Uterus (tissue), 4 donors: Measurements from ENCODE around the gene URM1. TPM values are rescaled to one million over a fixed set of nuclear protein-coding genes. Genes with fewer than 3 reads are reported as not detected.

ENCODE experiments used
- DNase-seq, 2 donors: peaks; one replicate each; pipeline ENCODE4 v3.0.0-alpha.2; 2019 to 2020
- H3K27ac ChIP-seq, 2 donors: fragments of 200-600 bp; sonication (generic); 1 replicate in 1 of 2; 2 replicates in 1 of 2; pipeline ENCODE4 v1.5.1; 2016 to 2018
- H3K27me3 ChIP-seq, 2 donors: fragments of 200-600 bp; sonication (generic); one replicate each; pipeline ENCODE4 v1.5.1; 2018 to 2019; ENCODE audit warnings: control low read depth in 1 of 2
- H3K36me3 ChIP-seq, 2 donors: fragments of 200-600 bp; sonication (generic); one replicate each; pipeline ENCODE4 v1.5.1; 2019; ENCODE audit warnings: control low read depth in 1 of 2
- H3K4me1 ChIP-seq, 2 donors: fragments of 200-600 bp; sonication (generic); one replicate each; pipeline ENCODE4 v1.5.1; 2018 to 2019; ENCODE audit warnings: control low read depth in 1 of 2
- H3K4me3 ChIP-seq, 2 donors: fragments of 200-600 bp; sonication (generic); 1 replicate in 1 of 2; 2 replicates in 1 of 2; pipeline ENCODE4 v1.5.1; 2018 to 2019; ENCODE audit warnings: mild to moderate bottlenecking in 1 of 2
- H3K9me3 ChIP-seq, 2 donors: fragments of 200-600 bp; sonication (generic); one replicate each; pipeline ENCODE4 v1.5.1; 2019; ENCODE audit warnings: control low read depth in 1 of 2
- CTCF ChIP-seq, 4 experiments: fragments of 200-600 bp in 2 of 4; fragments of 450-650 bp in 2 of 4; sonication (generic) in 2 of 4; IDR thresholded peaks; one replicate each; pipeline ENCODE4 v1.5.1; 2016 to 2019; ENCODE audit warnings: antibody characterized with exemption in 4 of 4, mild to moderate bottlenecking in 2 of 4, moderate library complexity in 1 of 4
- POLR2A ChIP-seq, 2 donors: fragments of 450-650 bp; IDR thresholded peaks; one replicate each; pipeline ENCODE4 v1.6.1; 2016; ENCODE audit warnings: antibody characterized with exemption in 2 of 2, mild to moderate bottlenecking in 1 of 2, moderate library complexity in 1 of 2
- intact Hi-C: fragments of 100-400 bp; cut with DNase I; formaldehyde crosslinking; loops from one replicate; pipeline ENCODE4 v1.15.1; 2023; ENCODE audit warnings: low total_unique reads
- total RNA-seq, 4 donors: library from RNA; depleted of rRNA in 3 of 4; stranded (reverse); fragments of >200 nt in 3 of 4; gene quantifications; one replicate each; pipeline versions ENCODE4 v1.1.0 to v1.2.4, GENCODE V29; 2014 to 2023
- donor health status: DM: yes; HTN: yes; CAD: no.

URM1 gene
- total RNA-seq, 4 donors from 2014 or later = 6.7 to 32.0 (median 22.4) TPM

DNA sequence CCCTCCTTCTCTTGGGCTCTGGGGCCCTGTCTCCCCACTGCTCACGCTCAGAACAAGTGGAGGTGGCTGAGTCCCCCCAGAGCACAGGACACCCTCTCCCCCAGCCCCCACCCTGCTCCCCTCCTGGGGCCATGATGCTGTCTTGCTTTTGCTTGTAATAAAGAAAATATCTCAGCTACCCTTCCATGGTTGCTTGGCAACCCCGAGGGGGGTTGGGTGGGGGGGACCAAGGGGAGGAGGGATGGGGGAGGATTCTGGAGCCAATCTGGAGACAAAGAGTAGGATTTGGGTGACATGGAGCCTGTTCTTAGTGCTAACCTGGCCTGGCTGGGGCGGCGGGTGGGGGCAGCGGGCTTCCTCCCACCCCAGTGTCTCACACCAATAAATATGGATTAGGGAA lies 33.4 kb downstream of the URM1 start:
- H3K36me3 ChIP-seq = no peaks in the 10 kb centered on the region
- H3K27me3 ChIP-seq = no peaks in the 10 kb centered on the region
- no peak for TF ChIP-seq POLR2A (IDR thresholded peaks at IDR 0.05)
- intact Hi-C loops = no loop called here
- H3K27ac ChIP-seq = no peak overlapping the region
- no peaks in the 10 kb centered on the region for H3K9me3 ChIP-seq
- H3K4me1 ChIP-seq = no peaks in the 10 kb centered on the region
- no peak for DNase-seq
- H3K4me3 ChIP-seq = no peak overlapping the region

- TF ChIP-seq POLR2A (IDR thresholded peaks at IDR 0.05) (no peak), CTCF (IDR thresholded peaks at IDR 0.05) (no peak)
- intact Hi-C loops = no loop called here
- Histone ChIP-seq H3K4me1 (no peaks in the 10 kb centered on the region), H3K27ac (no peak overlapping the region), H3K4me3 (no peak overlapping the region), H3K9me3 (no peaks in the 10 kb centered on the region), H3K27me3 (no peaks in the 10 kb centered on the region), H3K36me3 (no peaks in the 10 kb centered on the region)
- DNase-seq = no peak
Observed at GRCh38 chr9:128405077-128405779, 34.1 kb downstream of the URM1 start.

DNA sequence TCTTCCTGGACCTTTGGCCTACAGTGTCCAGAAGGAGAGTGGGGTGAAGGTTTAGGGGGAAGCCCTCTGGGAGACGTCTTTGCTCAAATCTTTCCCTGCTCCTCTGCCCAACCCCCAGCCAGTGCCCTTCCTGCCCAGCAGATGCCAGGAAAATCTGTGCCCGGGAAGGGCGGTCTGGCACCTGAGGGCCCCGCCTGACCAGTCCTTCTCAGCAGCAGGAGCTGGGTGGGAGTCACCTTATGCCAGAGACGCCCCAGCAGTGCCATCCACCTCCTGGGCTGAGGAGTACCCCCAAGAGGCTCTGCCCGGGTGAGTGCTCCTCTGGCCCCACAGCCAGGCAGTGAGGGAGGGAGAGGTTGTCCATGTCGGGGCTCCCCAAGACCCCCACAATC lies 34.6 kb downstream of the URM1 start:
- Histone ChIP-seq H3K9me3 (no peaks in the 10 kb centered on the region), H3K4me3 (no peak overlapping the region), H3K4me1 (no peaks in the 10 kb centered on the region), H3K27me3 (no peaks in the 10 kb centered on the region), H3K27ac (no peak overlapping the region), H3K36me3 (no peaks in the 10 kb centered on the region)
- no peak for DNase-seq
- TF ChIP-seq POLR2A (IDR thresholded peaks at IDR 0.05) = no peak
- no peak for TF ChIP-seq CTCF (IDR thresholded peaks at IDR 0.05)
- intact Hi-C loops = no loop called here

DNA sequence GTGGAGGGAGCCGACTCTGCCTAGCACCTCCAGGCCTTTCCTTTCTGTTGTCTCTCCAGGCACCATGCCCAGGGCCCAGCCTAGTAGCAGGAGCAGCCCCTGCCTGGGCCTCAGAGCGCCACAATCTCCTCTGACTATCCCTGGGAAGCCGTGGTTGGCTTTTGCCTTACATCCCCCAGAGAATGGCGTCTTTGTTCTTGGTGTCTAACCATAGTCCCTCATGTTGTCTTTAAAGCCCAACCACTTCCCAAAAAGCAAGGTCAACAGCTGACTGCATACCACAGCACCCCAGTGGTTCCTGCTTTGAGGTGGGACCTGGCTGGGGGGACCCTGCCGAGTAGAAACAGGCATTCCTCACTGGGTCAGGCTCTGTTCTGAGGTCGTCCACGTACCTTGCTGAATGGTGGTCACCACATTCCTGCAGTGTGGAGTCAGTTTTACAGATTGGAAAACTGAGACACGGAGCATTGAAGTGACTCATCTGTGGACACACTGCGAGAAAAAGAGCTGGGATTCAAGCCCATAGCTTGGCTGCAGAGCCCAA lies 35.7 kb downstream of the URM1 start:
- intact Hi-C loops = no loop called here
- H3K4me3 ChIP-seq = no peak overlapping the region
- no peaks in the 10 kb centered on the region for H3K9me3 ChIP-seq
- H3K36me3 ChIP-seq = no peaks in the 10 kb centered on the region
- H3K4me1 ChIP-seq = no peaks in the 10 kb centered on the region
- no peak overlapping the region for H3K27ac ChIP-seq
- H3K27me3 ChIP-seq = no peaks in the 10 kb centered on the region
- no peak for DNase-seq
- no peak for TF ChIP-seq CTCF (IDR thresholded peaks at IDR 0.05)
- no peak for TF ChIP-seq POLR2A (IDR thresholded peaks at IDR 0.05)

- Histone ChIP-seq H3K9me3 (no peaks in the 10 kb centered on the region), H3K27ac (no peak overlapping the region), H3K4me1 (no peaks in the 10 kb centered on the region), H3K4me3 (no peak overlapping the region), H3K27me3 (peaks cover 0 to 5% of the 10 kb centered on the region in 2 donors), H3K36me3 (no peaks in the 10 kb centered on the region)
- DNase-seq = no peak
- intact Hi-C loops = no loop called here
- no peak for TF ChIP-seq POLR2A (IDR thresholded peaks at IDR 0.05)
- no peak for TF ChIP-seq CTCF (IDR thresholded peaks at IDR 0.05)
Observed at GRCh38 chr9:128408963-128409431, 37.8 kb downstream of the URM1 start.
